ENCODE data around the gene SND1.

The SND1 gene

GRCh38 chr7:127754457-127754856, 102.5 kb downstream of the SND1 start:
- no peak overlapping the region for H3K9ac ChIP-seq (ENCODE audit: low read depth, low read length)
- H3K9me3 ChIP-seq (ENCODE audit: control insufficient read depth, insufficient read depth, low read length) = no peaks in the 10 kb centered on the region
- no peak overlapping the region for H3K27ac ChIP-seq (ENCODE audit: low read depth, low read length)

GRCh38 chr7:127755521-127755920, 103.5 kb downstream of the SND1 start:
- Histone ChIP-seq H3K36me3 (ENCODE audit: control insufficient read depth, insufficient read depth, low read length) (no peaks in the 10 kb centered on the region), H3K4me3 (ENCODE audit: low read depth, low read length) (no peak overlapping the region), H3K4me1 (ENCODE audit: control insufficient read depth, insufficient read depth, low read length) (peaks cover 30% of the 10 kb centered on the region), H3K9me3 (ENCODE audit: control insufficient read depth, insufficient read depth, low read length) (no peaks in the 10 kb centered on the region), H3K27me3 (ENCODE audit: control insufficient read depth, insufficient read depth, low read length) (no peaks in the 10 kb centered on the region), H3K9ac (ENCODE audit: low read depth, low read length) (no peak overlapping the region), H3K27ac (ENCODE audit: low read depth, low read length) (no peak overlapping the region)

More at GRCh38 chr7:127754457-127754856, 102.5 kb downstream of the SND1 start:
- peaks cover 23% of the 10 kb centered on the region for H3K4me1 ChIP-seq (ENCODE audit: control insufficient read depth, insufficient read depth, low read length)
- H3K36me3 ChIP-seq (ENCODE audit: control insufficient read depth, insufficient read depth, low read length) = no peaks in the 10 kb centered on the region
- H3K27me3 ChIP-seq (ENCODE audit: control insufficient read depth, insufficient read depth, low read length) = no peaks in the 10 kb centered on the region
- no peak overlapping the region for H3K4me3 ChIP-seq (ENCODE audit: low read depth, low read length)

GRCh38 chr7:127755965-127756364, 104.0 kb downstream of the SND1 start:
- H3K9ac ChIP-seq (ENCODE audit: low read depth, low read length) = no peak overlapping the region
- no peaks in the 10 kb centered on the region for H3K9me3 ChIP-seq (ENCODE audit: control insufficient read depth, insufficient read depth, low read length)
- peaks cover 30% of the 10 kb centered on the region for H3K4me1 ChIP-seq (ENCODE audit: control insufficient read depth, insufficient read depth, low read length)
- no peak overlapping the region for H3K4me3 ChIP-seq (ENCODE audit: low read depth, low read length)
- no peaks in the 10 kb centered on the region for H3K27me3 ChIP-seq (ENCODE audit: control insufficient read depth, insufficient read depth, low read length)
- H3K27ac ChIP-seq (ENCODE audit: low read depth, low read length) = no peak overlapping the region
- no peaks in the 10 kb centered on the region for H3K36me3 ChIP-seq (ENCODE audit: control insufficient read depth, insufficient read depth, low read length)

- H3K4me3 ChIP-seq (ENCODE audit: low read depth, low read length) = no peak overlapping the region
- no peak overlapping the region for H3K9ac ChIP-seq (ENCODE audit: low read depth, low read length)
- peaks cover 30% of the 10 kb centered on the region for H3K4me1 ChIP-seq (ENCODE audit: control insufficient read depth, insufficient read depth, low read length)
- H3K27me3 ChIP-seq (ENCODE audit: control insufficient read depth, insufficient read depth, low read length) = no peaks in the 10 kb centered on the region
- no peaks in the 10 kb centered on the region for H3K9me3 ChIP-seq (ENCODE audit: control insufficient read depth, insufficient read depth, low read length)
- H3K27ac ChIP-seq (ENCODE audit: low read depth, low read length) = no peak overlapping the region
- H3K36me3 ChIP-seq (ENCODE audit: control insufficient read depth, insufficient read depth, low read length) = no peaks in the 10 kb centered on the region
Measured at GRCh38 chr7:127758105-127758504, 106.1 kb downstream of the SND1 start.

GRCh38 chr7:127758845-127759244, 106.9 kb downstream of the SND1 start:
- H3K27ac ChIP-seq (ENCODE audit: low read depth, low read length) = no peak overlapping the region
- no peaks in the 10 kb centered on the region for H3K9me3 ChIP-seq (ENCODE audit: control insufficient read depth, insufficient read depth, low read length)
- H3K36me3 ChIP-seq (ENCODE audit: control insufficient read depth, insufficient read depth, low read length) = no peaks in the 10 kb centered on the region
- no peaks in the 10 kb centered on the region for H3K27me3 ChIP-seq (ENCODE audit: control insufficient read depth, insufficient read depth, low read length)
- no peak overlapping the region for H3K9ac ChIP-seq (ENCODE audit: low read depth, low read length)
- no peak overlapping the region for H3K4me3 ChIP-seq (ENCODE audit: low read depth, low read length)
- H3K4me1 ChIP-seq (ENCODE audit: control insufficient read depth, insufficient read depth, low read length) = peaks cover 30% of the 10 kb centered on the region

GRCh38 chr7:127759945-127760421, 108.0 kb downstream of the SND1 start:
- no peak overlapping the region for H3K9ac ChIP-seq (ENCODE audit: low read depth, low read length)
- H3K27me3 ChIP-seq (ENCODE audit: control insufficient read depth, insufficient read depth, low read length) = no peaks in the 10 kb centered on the region
- H3K9me3 ChIP-seq (ENCODE audit: control insufficient read depth, insufficient read depth, low read length) = no peaks in the 10 kb centered on the region
- peaks cover 36% of the 10 kb centered on the region for H3K4me1 ChIP-seq (ENCODE audit: control insufficient read depth, insufficient read depth, low read length)
- no peak overlapping the region for H3K27ac ChIP-seq (ENCODE audit: low read depth, low read length)
- no peak overlapping the region for H3K4me3 ChIP-seq (ENCODE audit: low read depth, low read length)
- H3K36me3 ChIP-seq (ENCODE audit: control insufficient read depth, insufficient read depth, low read length) = no peaks in the 10 kb centered on the region

GRCh38 chr7:127760436-127761031, 108.5 kb downstream of the SND1 start:
- Histone ChIP-seq H3K4me3 (ENCODE audit: low read depth, low read length) (no peak overlapping the region), H3K27ac (ENCODE audit: low read depth, low read length) (no peak overlapping the region), H3K27me3 (ENCODE audit: control insufficient read depth, insufficient read depth, low read length) (no peaks in the 10 kb centered on the region), H3K9ac (ENCODE audit: low read depth, low read length) (no peak overlapping the region), H3K36me3 (ENCODE audit: control insufficient read depth, insufficient read depth, low read length) (no peaks in the 10 kb centered on the region), H3K9me3 (ENCODE audit: control insufficient read depth, insufficient read depth, low read length) (no peaks in the 10 kb centered on the region), H3K4me1 (ENCODE audit: control insufficient read depth, insufficient read depth, low read length) (peaks cover 30% of the 10 kb centered on the region)

GRCh38 chr7:127761196-127761595, 109.2 kb downstream of the SND1 start:
- Histone ChIP-seq H3K27ac (ENCODE audit: low read depth, low read length) (no peak overlapping the region), H3K4me3 (ENCODE audit: low read depth, low read length) (no peak overlapping the region), H3K9ac (ENCODE audit: low read depth, low read length) (no peak overlapping the region), H3K9me3 (ENCODE audit: control insufficient read depth, insufficient read depth, low read length) (no peaks in the 10 kb centered on the region), H3K4me1 (ENCODE audit: control insufficient read depth, insufficient read depth, low read length) (peaks cover 28% of the 10 kb centered on the region), H3K36me3 (ENCODE audit: control insufficient read depth, insufficient read depth, low read length) (no peaks in the 10 kb centered on the region), H3K27me3 (ENCODE audit: control insufficient read depth, insufficient read depth, low read length) (no peaks in the 10 kb centered on the region)

GRCh38 chr7:127764681-127765080, 112.7 kb downstream of the SND1 start:
- H3K9me3 ChIP-seq (ENCODE audit: control insufficient read depth, insufficient read depth, low read length) = no peaks in the 10 kb centered on the region
- H3K9ac ChIP-seq (ENCODE audit: low read depth, low read length) = no peak overlapping the region
- no peak overlapping the region for H3K4me3 ChIP-seq (ENCODE audit: low read depth, low read length)
- no peaks in the 10 kb centered on the region for H3K36me3 ChIP-seq (ENCODE audit: control insufficient read depth, insufficient read depth, low read length)
- no peak overlapping the region for H3K27ac ChIP-seq (ENCODE audit: low read depth, low read length)
- H3K27me3 ChIP-seq (ENCODE audit: control insufficient read depth, insufficient read depth, low read length) = no peaks in the 10 kb centered on the region
- peaks cover 36% of the 10 kb centered on the region for H3K4me1 ChIP-seq (ENCODE audit: control insufficient read depth, insufficient read depth, low read length)

GRCh38 chr7:127765150-127765549, 113.2 kb downstream of the SND1 start:
- Histone ChIP-seq H3K4me1 (ENCODE audit: control insufficient read depth, insufficient read depth, low read length) (peaks cover 31% of the 10 kb centered on the region), H3K27ac (ENCODE audit: low read depth, low read length) (no peak overlapping the region), H3K36me3 (ENCODE audit: control insufficient read depth, insufficient read depth, low read length) (no peaks in the 10 kb centered on the region), H3K4me3 (ENCODE audit: low read depth, low read length) (no peak overlapping the region), H3K27me3 (ENCODE audit: control insufficient read depth, insufficient read depth, low read length) (no peaks in the 10 kb centered on the region), H3K9ac (ENCODE audit: low read depth, low read length) (no peak overlapping the region), H3K9me3 (ENCODE audit: control insufficient read depth, insufficient read depth, low read length) (no peaks in the 10 kb centered on the region)

- Histone ChIP-seq H3K9ac (ENCODE audit: low read depth, low read length) (no peak overlapping the region), H3K27ac (ENCODE audit: low read depth, low read length) (no peak overlapping the region), H3K27me3 (ENCODE audit: control insufficient read depth, insufficient read depth, low read length) (no peaks in the 10 kb centered on the region), H3K9me3 (ENCODE audit: control insufficient read depth, insufficient read depth, low read length) (no peaks in the 10 kb centered on the region), H3K36me3 (ENCODE audit: control insufficient read depth, insufficient read depth, low read length) (no peaks in the 10 kb centered on the region), H3K4me3 (ENCODE audit: low read depth, low read length) (no peak overlapping the region), H3K4me1 (ENCODE audit: control insufficient read depth, insufficient read depth, low read length) (peaks cover 31% of the 10 kb centered on the region)
Measured at GRCh38 chr7:127766831-127767459, 115.0 kb downstream of the SND1 start.

Measured in HUES48 (cell line).